GM21619 (cell line): Measurements from ENCODE around the gene GALE.
A peak's percentile ranks its signal among the peaks of the same experiment; 100 is the strongest.
"Not testable (repeated sequence)": the region's sequence is repeated elsewhere in the genome, so short reads cannot be mapped to it uniquely, and the experiment has no call there.

Experiments used
- ATAC-seq: cut with Tn5 transposase; IDR thresholded peaks from one replicate; pipeline ENCODE4 v1.9.1; 2021; ENCODE audit not compliant: unreplicated experiment

The GALE gene

GRCh38 chr1:23810818-23811540, 10.4 kb upstream of the GALE start:
- peak; percentile 63 for ATAC-seq

GRCh38 chr1:23809751-23810171, 9.2 kb upstream of the GALE start:
- peak; percentile 63 for ATAC-seq

DNA sequence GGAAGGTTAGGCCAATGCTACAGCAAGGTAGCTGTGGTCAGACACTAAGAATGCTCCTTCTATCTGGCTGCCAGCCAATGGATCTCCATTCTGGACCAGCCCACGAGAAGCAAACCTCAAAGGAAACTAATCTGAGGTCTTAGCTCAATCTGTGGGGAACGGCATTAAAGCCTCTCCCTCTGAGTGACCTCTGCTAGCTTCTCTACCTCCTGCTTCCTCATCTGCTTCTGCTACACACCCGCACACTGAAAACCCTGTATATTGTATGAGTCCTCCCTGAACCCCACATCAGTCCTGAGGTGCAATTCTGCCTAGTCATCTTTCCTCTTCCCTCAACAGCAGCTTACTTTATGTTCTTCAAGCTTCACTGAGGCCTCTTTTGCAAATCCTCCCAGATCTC, 6.9 kb upstream of the GALE start:
- ATAC-seq: no peak

- no peak for ATAC-seq
These were observed 5.7 kb upstream of the GALE start for GRCh38 chr1:23806280-23806679.

DNA sequence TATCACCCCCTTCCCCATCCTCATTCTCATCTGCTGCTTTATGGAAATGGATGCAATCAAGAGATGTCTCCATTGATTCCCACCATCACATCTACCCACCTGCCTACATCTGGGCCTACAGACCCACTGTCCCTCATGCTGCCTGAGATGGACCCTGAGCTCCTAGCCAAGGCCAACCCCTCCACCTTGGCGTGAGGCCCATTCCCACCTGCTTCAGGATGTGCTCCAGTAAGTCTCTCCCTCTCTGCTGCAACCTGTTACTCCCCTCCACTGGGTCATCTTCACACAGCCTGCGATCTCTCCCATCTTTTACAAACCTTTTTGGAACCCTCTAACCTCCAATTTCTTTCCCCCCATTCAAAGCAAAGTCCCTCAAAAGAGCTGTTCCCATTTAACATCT, 4.5 kb upstream of the GALE start:
- ATAC-seq: no peak

DNA sequence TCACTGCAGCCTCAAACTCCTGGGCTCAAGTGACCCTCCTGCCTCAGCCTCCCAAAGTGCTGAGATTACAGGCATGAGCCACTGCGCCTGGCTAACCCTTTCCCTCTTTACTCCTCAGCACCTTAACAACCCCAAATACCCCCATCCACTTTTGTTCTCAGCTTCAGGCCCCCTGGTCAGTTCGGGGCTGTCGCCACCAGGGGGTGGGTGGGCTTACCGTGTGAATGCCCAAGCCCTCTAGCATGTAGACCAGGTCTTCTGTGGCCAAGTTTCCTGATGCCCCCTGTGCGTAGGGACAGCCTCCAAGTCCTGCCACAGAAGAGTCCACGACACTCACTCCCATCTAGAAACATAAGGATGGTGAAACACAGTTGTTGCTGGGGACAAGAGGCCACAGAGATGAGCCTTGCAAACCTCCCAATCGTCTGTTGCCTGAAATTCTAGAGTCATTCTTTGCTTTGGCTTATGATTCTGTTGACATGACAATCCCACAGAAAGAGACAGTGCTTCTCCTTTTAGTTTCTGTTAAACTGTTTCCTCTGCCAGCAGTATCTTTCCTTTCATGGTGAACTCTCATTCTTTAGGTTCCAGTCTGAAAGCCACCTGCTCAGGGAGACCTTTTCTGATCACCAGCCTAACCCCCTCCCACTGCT, 3.8 kb upstream of the GALE start:
- no peak for ATAC-seq

GRCh38 chr1:23803674-23804073, 3.1 kb upstream of the GALE start:
- ATAC-seq: no peak

- ATAC-seq: not testable (repeated sequence)
These were observed 2.3 kb upstream of the GALE start for GRCh38 chr1:23802809-23803342.

DNA sequence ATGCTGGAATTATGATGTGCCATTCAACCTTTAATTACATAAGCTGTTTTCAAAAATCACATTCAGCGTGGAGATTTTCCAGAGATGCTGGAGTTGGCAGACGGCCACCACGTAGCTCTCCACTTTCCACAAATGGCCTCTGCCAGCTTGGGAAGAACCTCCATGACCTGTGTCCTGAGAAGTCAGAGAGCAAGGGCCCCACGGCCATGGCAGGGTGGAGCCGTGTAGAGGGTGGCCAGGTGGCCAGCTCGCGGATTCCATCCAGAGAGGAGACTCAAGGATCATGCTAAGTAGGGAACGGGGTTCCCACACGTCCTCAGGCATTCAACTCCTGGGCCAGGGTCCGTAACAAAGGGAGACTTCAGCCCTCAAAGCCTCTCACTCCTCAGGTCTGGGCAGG, 1.3 kb upstream of the GALE start:
- ATAC-seq: no peak

GRCh38 chr1:23801338-23801748, 789 bp upstream of the GALE start:
- ATAC-seq: no peak

DNA sequence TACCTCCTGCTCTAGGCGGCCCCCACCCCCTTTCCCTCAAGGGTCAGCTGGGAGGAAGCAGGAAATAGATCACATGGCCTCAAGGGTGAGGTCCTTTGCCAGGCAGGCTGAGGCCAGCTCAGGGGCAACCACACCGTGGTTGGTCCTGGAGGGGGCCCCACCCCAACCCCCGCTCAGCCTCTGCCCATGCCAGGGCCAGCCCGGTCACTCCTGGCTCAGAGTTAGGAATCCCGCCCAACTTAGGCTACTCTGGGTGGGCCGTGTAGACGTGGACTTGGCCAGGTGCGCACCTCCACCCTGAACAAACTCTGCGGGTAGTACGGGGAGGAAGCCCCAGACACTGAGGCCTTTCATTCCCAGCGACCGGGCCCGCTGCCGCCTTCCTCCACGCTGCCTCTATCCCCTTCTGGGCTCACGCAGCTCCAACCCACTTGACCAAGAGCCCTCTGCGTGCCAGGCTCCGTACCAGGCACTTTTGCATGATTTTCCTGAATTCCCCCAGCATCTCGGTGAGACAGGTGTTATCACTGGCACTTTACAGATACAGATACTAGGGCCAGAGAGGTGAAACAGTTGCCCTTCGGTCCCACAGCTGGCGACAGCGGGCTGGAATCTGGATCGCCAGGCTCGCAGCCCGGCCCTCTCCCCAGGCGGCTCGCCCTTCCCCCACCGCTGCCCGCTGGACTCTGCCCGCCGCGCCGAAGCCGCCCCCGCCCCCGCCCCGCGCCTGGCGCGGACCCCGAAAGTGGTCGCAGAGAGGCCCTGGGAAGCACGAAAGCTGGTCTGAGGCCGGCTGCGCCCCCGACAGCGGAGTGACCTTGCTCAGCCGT, 769 bp downstream of the GALE start:
- ATAC-seq: peak; percentile 4

- no peak for ATAC-seq
These were observed 1.3 kb downstream of the GALE start for GRCh38 chr1:23799255-23799569.

DNA sequence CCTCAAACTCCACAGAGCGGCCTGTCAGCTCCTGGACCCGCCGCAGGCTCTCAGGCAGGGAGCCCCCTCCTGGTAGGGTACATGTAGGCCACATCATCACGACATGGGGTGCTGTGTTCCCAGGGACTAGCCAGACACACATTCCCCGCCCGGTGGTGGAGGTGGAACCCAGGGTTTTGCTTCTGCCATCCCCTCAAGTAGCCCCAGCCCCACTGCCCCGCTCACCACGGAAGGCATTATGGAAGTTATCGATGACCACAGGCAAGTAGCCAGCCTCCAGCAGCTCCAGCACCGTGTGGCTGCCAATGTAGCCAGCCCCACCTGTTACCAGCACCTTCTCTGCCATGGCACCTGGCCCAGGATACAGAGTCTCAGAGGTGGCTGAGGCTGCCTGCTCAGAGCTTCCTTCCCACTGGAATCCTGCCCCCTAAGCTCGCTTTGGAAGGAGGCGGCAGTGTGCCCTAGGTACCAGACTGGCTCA, 1.9 kb downstream of the GALE start:
- no peak for ATAC-seq

DNA sequence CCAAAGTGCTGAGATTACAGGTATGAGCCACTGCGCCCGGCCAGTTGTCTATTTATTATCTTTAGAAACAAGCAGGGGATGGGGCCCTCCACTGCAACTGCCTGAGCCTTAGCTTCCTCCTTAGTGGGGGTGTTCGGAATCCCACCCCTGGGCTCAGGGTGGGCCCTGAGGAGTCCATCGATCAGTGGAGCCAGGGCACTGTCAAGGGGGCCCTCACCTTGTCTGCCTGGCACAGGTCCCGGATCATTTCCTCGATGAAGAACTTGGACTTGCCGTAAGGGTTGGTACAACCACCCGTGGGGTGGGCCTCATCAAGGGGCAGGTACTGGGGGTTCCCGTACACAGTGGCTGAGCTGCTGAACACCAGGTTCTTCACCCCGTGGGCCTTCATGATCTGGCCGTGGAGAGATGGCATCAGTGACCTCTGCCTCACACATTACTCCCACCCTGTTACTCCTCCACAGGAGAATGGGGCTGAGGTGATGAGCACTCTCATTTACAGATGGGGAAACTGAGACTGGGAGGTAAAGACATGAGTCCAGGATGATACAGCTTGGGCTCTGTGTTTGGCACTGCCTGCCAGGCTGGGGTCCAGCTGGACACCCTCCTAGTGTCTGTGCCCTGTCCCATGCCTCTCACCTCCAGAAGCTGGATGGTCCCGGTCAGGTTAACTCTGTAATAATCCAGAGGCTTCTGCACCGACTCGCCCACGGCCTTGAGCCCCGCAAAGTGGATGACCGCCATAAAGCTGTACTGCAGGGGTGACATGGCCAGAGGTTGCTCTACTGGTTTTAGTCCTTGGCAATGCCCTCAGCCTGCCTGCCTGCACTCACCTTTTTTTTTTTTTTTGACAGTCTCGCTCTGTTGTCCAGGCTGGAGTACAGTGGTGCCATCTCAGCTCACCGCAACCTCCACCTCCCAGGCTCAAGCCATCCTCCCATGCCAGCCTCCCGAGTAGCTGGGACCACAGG, 2.8 kb downstream of the GALE start:
- ATAC-seq: no peak

- ATAC-seq: no peak
These were observed 3.9 kb downstream of the GALE start for GRCh38 chr1:23796466-23797271.

DNA sequence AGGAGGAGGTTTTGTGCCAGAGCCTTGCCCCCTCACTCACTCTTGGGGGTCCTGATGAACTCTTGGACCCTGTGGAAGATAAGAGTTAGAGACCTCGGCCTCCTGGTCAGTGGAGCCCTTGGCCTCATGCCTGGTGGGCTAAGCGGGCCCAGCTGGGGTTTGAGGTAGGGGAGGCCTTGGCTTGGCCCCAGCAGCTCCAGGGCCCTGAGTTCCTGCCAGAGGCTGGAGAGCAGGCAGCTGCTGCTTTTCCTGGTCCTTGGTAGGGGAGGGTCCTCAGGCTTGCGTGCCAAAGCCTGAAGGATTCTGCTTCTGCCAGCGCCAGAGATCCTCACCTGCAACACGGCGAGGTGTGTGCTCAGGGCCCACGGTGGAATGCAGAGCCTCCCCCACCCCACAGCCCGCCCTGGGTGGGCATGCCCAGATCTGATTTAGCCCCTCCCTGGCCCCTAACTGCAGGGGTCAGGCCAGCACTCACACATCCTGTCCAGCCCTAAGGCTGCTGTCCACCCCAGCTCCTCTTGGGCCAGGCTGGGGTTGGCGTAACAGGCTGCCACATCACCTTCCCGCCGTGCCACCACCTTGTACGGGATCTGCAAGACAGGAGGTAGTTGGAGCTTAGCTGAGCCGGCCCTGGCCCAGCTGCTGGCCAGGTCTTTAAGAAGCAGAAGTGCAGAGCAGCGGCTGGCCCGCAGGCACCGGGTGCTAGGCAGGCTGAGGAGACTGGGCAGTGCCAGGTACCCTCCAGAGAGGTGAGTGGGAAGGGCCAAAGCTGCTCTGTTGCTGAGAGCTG, 4.7 kb downstream of the GALE start:
- ATAC-seq: no peak

GRCh38 chr1:23794732-23795182, 5.8 kb downstream of the GALE start:
- not testable (repeated sequence) for ATAC-seq

GRCh38 chr1:23793861-23794731, 6.5 kb downstream of the GALE start:
- no peak for ATAC-seq
